GM19455 (cell line): ENCODE data around the gene SPEN.
"Not testable (repeated sequence)": the region's sequence is repeated elsewhere in the genome, so short reads cannot be mapped to it uniquely, and the experiment has no call there.

Source experiments
- ATAC-seq: cut with Tn5 transposase; IDR thresholded peaks from one replicate; pipeline ENCODE4 v1.9.1; 2021; ENCODE audit not compliant: unreplicated experiment

The SPEN gene, protein sequence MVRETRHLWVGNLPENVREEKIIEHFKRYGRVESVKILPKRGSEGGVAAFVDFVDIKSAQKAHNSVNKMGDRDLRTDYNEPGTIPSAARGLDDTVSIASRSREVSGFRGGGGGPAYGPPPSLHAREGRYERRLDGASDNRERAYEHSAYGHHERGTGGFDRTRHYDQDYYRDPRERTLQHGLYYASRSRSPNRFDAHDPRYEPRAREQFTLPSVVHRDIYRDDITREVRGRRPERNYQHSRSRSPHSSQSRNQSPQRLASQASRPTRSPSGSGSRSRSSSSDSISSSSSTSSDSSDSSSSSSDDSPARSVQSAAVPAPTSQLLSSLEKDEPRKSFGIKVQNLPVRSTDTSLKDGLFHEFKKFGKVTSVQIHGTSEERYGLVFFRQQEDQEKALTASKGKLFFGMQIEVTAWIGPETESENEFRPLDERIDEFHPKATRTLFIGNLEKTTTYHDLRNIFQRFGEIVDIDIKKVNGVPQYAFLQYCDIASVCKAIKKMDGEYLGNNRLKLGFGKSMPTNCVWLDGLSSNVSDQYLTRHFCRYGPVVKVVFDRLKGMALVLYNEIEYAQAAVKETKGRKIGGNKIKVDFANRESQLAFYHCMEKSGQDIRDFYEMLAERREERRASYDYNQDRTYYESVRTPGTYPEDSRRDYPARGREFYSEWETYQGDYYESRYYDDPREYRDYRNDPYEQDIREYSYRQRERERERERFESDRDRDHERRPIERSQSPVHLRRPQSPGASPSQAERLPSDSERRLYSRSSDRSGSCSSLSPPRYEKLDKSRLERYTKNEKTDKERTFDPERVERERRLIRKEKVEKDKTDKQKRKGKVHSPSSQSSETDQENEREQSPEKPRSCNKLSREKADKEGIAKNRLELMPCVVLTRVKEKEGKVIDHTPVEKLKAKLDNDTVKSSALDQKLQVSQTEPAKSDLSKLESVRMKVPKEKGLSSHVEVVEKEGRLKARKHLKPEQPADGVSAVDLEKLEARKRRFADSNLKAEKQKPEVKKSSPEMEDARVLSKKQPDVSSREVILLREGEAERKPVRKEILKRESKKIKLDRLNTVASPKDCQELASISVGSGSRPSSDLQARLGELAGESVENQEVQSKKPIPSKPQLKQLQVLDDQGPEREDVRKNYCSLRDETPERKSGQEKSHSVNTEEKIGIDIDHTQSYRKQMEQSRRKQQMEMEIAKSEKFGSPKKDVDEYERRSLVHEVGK (N-terminal part only)

DNA sequence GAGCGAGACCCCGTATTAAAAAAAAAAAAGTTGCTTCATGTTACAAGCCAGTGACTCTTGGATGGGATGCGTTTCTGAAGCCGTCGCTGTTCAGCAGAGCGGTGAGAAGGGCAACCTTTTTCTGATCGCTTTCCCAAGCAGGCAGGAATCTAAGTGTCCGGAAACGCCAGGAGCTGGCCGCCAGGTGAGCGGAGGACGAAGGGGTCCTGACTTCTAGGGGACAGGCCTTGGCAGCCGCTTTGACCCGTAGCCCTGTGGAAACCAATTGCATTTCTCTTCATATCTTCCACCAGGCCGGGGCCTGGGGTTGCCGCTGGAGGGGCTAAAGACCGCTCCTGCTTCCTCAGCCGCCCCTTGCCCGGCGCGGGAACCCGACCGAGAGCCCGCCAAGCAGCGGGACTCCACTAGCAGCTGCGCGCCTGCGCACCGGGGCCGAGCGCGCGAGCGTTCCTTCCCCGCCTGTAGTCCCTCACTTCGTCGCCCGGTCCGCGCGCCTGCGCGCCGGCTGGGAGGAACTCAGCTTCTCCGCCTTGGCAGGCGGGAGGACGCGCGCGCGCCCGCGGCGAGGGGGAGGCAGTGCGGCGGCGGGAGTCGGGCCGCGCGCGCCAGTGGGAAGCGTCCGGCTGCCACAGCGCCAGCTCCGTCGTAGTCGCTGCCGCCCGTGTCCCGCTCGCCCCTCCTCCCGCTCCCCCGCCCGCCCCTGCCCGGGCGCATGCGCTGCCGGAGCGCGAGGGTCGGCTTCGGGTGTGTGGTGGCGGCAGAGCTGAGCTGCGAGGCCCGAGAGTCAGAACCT, at the start of gene SPEN:
TSS of gene SPEN (plus strand) at position 608 of the 793 bp plus-strand sequence. CDS start 361 bp downstream, outside the sequence.
- ATAC-seq: peak; percentile 56

DNA sequence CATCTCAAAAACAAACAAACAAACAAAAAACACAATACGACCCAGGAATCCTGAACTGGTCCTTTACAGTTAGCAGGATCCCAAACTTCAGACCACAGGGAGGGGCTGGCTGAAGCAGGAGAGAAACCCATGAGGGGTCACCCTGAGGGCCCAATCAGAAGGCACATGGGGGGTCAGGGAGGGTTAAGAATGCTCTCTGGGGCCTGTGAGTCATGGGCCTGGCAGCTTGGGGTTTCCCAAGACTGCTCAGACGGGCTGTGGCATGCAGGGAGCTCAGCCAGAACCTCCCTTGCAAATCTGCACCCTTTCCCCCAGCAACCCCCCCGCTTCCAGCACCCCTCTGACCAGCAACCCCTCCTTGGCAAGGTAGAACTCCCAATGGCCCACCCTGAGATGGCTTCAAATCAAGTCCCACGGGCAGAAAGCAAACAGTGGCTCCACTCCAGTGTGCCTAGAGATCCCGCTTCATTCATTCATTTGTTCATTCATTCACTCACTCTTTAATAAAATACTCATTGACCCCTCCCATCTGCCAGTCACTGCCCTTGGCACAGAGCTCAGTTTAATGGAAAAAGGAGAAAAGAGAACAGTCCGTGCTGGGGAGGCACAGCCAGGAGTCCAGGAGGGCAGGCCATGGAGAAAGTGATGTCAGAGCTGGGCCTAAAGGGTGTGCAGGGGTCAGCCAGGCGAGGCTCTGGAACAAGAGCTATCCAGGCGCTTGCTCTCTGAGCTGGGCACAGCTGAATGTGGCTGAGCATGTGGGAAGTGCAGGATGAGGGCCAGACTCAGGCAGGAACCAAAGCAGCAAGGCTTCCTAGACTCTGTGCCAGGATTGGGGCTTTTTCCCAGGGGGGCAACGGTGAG, 48.3 kb upstream of the SPEN start:
- no peak for ATAC-seq

DNA sequence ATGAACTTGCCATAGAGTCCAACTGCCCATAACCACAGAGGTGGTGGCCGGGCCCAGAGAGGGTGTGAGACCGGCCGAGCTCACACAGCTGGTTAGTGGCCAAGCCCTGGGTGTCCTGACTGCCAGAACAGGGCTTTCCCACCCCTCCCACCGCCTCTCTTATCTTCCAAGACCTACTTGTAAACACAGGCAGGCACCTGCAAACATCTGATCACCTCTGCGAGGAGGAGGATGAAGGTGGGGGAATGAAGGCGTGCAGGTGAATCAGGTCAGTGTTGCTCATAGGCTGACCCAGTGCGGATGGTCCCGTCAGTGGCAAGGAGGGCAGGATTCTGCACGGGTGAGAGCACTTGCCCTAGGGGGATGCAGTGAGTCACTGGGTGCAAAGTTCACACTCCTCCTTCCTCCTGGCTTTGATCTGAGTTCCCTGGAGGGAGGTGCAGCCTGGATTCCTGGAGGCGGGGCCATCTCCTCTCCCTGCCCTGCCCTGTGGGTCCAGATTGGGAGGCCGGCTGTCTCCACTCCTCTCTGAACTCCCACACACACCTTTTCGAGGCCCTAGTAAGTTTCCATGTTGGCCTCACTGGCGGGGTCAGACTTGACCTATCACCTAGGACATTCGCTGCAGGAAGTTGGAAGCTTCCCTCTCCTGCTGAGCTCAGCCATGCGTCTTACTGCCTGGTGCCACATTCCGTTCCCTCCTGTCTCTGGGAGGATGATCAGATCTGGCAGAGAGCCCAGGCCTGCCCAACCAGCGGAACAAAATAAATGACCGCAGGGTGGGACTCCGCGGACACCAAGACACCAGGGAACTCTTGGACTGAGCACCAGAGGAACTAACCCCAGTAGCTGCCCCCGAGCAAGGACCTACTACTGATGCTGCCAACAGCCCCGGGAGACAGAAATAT, 47.3 kb upstream of the SPEN start:
- ATAC-seq: no peak

DNA sequence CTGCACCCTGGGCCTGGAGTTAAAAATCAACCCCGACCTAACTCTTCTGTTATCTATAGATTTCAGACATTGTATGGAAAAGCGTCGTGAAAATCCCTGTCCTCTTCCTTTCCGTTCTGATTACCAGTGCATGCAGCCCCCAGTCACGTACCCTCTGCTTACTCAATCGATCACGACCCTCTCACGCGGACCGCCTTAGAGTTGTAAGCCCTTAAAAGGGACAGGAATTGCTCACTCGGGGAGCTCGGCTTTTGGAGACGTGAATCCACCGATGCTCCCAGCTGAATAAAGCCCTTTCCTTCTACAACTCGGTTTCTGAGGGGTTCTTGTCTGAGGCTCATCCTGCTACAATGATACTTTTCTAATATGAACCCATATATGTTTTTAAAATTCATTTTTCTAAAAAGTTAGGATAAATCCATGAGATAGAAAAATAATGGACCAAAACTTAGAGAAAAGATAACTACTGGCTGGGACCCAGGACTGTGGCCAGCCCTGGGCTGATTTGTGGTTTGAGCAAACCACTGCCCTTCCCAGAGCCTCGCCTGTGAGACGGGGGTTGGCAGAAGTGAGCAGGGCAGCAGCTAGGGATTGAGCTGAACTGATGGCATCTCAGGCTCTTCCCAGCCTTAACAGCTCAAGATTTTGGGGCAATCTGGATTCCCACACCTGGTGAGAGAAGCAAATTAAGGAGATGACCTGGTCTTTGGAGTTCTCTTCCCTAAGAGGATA, 45.1 kb upstream of the SPEN start:
- no peak for ATAC-seq

DNA sequence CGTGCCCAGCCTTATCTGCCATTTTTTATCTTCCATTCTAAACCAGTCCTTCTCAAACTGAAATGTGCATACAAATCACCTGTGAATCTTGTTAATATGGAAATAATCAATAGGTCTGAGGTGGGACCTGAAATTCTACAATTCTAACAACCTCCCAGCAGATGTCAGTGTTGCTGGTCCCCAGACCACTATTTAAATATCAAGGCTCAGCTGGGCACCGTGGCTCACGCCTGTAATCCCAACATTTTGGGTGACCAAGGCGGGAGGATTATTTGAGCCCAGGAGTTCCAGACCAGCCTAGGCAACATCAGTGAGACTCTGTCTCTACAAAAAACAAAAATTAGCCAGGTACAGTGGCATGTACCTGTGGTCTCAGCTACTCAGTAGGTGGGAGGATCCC, 44.1 kb upstream of the SPEN start:
- ATAC-seq: no peak

DNA sequence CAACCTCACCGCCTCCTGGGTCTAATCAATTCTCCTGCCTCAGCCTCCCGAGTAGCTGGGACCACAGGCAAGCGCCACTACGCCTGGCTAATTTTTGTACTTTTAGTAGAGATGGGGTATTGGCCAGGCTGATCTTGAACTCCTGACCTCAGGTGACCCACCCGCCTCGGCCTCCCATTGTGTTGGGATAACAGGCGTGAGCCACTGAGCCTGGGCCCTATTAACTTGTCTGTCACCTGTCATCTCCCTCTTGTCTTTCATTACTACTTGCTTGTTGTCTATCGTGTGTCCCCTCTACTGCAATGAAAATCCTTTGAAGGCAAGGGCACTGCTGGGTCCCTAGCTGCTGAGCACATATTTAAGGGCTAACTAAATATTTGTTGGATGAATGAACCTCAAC, 43.4 kb upstream of the SPEN start:
- ATAC-seq: no peak

DNA sequence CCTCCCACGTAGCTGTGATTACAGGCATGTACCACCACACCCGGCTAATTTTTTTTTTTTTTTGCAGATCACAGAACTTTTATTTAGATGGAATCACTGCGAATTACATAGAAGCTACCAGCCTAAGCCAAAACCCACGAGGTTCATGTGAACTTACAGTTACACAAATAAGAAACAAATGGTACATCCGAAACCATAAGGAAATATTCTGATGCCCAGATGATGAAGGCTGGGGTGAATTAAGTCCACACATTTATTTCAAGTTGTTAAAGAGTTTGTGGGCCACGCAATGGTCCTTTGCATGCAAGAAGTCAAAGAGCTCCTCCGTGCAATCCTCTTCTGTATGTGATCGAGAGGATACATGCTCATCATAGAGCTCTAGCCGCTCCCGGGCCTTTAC, 40.4 kb upstream of the SPEN start:
- ATAC-seq: no peak

DNA sequence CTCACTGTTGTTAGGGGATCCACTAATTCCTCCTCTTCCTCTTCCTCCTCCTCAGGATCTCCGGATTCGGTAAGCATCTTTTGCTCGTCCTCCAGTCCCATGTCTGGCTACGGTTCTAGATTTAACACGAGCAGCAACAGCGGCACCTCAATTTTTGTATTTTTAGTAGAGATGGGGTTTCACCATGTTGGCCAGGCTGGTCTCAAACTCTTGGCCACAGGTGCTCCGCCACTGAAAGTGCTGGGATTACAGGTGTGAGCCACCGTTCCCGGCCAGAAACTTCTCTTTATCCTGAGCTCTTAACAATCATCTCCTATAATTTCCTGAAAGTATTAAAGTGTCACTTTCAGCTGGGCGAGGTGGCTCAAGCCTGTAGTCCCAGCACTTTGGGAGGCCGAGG, 40.0 kb upstream of the SPEN start, which contains the start of gene UQCRHL:
TSS of gene UQCRHL (minus strand) at position 101 of the 400 bp plus-strand sequence. CDS start at position 101, 0 bp downstream.
- not testable (repeated sequence) for ATAC-seq

DNA sequence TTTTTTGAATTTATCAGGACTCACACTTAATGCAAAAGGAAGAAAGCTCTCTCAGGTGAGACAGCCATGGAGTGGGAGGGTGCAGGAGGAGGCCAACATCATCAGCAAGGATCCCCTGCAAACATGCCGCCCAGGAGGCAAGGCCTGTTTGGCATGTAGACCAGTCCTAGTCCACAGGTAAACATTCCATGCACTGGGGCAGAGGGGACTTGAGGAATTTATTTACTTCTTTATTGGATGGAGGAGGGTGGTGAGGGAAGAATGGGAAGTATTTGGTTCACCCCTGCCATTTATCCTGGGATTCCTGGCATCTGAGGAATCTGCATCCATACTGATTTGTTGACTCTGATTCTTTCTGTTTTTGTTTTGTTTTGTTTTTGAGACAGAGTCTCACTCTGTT, 38.6 kb upstream of the SPEN start:
- no peak for ATAC-seq

DNA sequence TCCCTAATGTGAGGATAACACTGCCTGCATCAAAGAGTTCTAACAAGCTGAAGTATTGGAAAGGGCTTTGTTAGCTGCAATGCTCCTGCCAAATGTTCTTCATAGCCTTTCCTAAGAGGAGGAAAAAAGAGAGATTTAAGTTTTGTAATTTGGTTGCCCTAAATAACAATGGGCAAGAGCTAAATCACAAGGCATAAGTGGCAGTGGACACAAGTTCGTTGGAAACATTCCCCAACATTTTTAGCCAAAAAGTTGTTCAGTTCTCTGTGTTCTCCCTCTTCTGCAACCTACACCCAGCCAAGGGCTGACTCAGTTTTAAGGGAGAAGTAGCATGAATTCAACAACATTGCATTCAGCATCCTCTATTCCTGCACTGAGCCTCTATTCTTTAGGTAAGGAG, 37.4 kb upstream of the SPEN start:
- ATAC-seq: no peak

DNA sequence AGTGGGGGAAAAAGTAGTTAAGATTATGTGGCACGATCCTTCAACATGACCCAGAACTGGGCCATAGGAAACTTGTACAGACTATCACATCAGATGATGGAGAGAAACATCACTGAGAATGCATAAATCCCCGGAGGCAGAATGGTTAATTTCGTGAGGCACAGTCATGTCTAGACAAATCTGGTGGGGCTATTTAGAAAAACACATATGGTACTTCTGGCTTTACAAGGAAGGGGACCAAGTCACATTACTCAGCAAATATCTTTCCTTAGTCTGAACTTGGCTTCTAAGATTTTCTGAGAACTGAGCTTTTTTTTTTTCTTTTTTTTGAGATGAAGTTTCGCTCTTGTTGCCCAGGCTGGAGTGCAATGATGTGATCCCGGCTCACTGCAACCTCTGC, 30.8 kb upstream of the SPEN start:
- ATAC-seq: no peak

DNA sequence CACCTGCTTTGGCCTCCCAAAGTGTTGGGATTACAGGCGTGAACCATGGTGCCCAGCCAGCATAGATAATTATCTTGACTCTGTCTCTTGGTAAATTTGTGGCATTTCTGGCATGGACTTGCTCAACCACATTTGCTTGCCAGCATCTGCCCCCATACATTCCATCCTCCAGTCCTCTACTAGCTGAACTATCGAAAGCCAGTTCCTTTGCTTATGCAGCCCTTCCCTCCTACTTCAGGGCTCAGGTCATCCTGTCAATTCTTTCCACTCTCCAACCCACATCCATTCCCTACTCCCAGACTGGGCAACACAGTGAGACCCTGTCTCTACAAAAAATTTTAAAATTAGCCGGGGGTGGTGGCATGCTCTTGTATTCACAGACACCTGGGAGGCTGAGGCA, 27.0 kb upstream of the SPEN start:
- no peak for ATAC-seq

DNA sequence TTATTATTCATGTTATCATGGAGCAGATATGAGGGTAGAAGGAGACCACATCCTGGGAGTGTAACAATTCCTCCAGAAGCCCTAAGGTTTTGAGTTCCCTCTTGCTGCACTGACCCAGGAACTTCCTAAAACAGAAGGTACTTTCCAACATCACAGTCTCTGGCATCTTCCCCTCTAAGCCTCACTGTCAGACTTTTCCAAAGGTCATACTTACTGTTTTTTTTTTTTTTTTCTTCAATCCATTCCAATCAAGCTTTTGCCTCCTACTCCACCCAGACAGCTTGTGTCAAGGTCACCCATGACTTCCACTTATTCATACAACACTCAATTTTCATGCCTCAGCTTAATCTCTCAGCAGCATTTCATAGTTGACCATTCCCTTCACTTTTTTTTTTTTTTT, 21.7 kb upstream of the SPEN start:
- ATAC-seq: no peak

DNA sequence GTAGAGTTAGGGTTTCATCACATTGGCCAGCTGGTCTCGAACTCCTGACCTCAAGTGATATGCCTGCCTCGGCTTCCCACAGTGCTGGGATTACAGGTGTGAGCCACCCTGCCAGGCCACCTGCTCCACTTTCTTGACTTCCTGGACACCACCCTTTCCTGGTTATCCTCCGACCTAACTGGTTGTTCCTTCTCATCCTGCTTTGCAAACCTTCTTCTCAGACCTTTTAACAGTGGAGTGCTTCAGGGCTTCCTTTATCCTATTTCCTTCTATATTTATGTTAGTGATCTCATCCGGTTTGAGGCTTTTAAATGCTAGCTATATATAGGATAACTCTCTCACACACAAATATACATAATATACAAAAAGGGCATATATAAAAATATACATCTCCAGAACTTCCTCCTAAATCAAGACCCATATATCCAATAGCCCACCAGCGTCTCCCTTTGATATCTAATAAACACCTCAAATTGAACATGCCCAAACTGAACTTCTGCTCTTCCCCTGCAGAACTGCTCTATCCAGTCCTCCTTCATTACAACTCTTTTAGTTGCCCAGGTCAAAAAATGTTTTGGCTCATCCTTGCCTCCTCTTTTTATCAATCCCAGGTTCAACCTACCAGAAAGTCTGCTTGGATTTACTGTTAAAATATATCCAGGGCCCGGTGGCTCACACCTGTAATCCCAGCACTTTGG, 20.5 kb upstream of the SPEN start:
- no peak for ATAC-seq

DNA sequence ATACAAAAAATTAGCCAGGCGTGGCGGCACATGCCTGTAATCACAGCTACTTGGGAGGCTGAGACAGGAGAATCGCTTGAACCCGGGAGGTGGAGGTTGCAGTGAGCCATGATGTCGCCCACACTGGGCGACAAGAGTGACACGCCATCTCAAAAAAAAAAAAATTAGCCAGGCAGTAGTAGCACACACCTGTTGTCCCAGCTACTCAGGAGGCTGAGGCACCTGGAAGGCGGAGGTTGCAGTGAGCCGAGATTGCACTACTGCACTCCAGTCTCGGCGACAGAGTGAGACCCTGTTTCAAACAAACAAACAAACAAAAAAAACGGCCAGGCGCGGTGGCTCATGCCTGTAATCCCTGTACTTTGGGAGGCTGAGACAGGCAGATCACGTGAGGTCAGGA, 19.9 kb upstream of the SPEN start:
- not testable (repeated sequence) for ATAC-seq

DNA sequence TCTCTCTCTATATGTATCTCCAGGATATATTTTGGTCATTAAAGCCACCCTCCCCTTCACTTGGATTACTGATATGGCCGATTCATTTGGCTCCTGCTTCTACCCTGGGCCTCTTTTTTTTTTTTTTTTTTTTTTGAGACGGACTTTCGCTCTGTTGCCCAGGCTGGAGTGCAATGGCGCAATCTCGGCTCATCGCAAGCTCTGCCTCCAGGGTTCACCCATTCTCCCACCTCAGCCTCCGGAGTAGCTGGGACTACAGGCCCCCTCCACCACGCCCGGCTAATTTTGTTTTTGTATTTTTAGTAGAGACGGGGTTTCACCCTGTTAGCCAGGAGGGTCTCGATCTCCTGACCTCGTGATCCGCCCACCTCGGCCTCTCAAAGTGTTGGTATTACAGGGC, 18.6 kb upstream of the SPEN start:
- not testable (repeated sequence) for ATAC-seq

DNA sequence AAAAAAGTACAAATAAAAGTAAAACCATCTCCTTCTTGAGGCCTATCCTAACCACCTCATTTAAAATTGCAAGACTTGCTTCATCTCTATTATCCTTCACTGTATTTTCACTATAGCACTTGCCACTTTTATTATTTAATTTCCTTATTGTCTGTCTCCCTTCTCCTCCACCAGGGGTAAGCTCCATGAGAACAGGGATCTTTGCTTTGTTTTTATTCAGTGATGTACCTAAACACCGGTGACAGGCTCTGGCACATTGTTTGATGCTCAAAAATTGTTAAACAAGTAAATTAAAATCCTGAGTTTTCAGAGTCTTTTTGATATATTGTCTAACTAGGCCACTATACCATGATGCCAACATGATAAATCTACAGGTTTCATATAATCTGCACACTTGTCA, 17.2 kb upstream of the SPEN start:
- no peak for ATAC-seq
